ENCODE data around the gene LIN7A.

Gene LIN7A

DNA sequence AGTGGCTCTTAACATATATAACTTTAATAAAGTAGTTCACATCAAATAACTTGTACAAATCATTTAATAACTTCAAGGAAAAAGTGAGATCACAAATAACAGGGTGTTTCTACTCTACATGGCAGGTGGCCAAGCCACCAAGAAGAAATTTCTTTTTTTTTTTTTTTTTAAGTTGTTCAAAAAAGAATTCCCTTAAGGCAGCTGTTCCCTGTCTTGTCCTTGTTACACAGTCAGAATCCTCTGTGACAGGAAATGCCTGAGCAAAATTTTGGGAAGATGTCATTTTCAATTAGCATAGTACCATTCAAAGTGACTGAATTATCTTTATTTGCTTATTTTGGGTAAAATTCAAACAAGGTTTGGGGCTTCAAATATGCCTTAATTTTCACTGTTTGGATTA lies 79.4 kb downstream of the LIN7A start:
- no peak for DNase-seq (ENCODE audit: low read depth)
- H3K4me3 ChIP-seq (ENCODE audit: control insufficient read depth, low read depth, low read length): no peak overlapping the region
- TF ChIP-seq, protein P1, sequence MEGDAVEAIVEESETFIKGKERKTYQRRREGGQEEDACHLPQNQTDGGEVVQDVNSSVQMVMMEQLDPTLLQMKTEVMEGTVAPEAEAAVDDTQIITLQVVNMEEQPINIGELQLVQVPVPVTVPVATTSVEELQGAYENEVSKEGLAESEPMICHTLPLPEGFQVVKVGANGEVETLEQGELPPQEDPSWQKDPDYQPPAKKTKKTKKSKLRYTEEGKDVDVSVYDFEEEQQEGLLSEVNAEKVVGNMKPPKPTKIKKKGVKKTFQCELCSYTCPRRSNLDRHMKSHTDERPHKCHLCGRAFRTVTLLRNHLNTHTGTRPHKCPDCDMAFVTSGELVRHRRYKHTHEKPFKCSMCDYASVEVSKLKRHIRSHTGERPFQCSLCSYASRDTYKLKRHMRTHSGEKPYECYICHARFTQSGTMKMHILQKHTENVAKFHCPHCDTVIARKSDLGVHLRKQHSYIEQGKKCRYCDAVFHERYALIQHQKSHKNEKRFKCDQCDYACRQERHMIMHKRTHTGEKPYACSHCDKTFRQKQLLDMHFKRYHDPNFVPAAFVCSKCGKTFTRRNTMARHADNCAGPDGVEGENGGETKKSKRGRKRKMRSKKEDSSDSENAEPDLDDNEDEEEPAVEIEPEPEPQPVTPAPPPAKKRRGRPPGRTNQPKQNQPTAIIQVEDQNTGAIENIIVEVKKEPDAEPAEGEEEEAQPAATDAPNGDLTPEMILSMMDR (conservative IDR thresholded peaks at IDR 0.05; ENCODE audit: control insufficient read depth, insufficient read depth, low read depth, low read length): no peak

DNA sequence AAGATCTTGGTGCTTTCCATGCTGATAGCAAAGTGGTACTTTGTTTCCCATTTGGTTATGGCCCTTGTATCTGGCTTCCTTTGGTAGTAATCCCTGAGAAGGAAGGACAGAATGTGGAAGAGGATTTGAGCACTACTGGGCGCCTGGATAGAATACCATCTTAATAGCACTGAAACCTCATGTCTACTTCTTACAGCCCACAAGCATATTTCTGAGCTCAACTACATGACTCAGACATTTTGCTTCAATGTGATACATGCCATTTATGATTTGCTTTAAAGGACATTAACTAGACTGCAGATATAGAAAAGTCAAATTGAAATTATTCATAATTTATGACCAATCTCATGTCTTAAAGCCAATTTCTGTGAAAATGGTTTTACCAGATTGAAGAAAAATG lies 80.4 kb downstream of the LIN7A start:
- H3K4me3 ChIP-seq (ENCODE audit: control insufficient read depth, low read depth, low read length): no peak overlapping the region
- TF ChIP-seq, protein P1 (conservative IDR thresholded peaks at IDR 0.05; ENCODE audit: control insufficient read depth, insufficient read depth, low read depth, low read length): no peak
- DNase-seq (ENCODE audit: low read depth): no peak

DNA sequence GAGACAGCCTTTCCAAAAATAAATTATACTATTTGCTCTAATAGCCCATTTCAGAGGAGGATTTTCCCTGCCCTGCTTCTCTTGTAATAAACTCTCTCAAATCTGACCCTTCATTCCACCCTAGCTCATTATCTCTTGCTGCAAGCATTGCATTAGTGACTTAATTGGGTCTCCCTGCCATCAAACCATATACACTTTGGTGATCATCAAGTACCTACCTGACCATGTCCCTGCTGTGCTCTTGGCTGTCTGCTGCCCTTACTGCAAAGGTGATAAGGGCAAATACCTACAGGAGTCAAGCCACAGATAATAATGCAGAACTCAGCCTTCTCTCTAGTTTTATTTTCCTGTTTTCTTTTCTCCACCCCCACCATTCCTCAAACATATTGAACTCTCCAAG lies 88.4 kb downstream of the LIN7A start:
- TF ChIP-seq, protein P1 (conservative IDR thresholded peaks at IDR 0.05; ENCODE audit: control insufficient read depth, insufficient read depth, low read depth, low read length): no peak
- no peak for DNase-seq (ENCODE audit: low read depth)

DNA sequence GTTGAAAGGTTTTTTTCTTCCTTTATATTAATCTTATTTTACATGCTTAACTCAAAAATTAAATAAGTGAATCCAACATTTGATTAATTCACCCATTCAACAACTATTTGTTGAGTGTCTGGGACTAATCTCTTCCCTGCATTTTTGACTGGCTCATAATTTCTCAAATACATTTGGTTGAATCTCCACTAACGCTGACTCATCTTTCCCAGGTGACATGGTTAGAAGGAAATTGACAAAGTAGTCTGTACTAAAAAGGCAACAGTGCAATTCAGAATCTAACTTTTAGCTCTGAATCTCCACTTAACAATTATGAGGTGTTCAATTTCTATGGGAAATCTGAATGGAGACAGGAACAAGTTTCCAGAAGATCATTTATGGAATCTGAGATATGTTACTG lies 88.9 kb downstream of the LIN7A start:
- no peak for DNase-seq (ENCODE audit: low read depth)
- H3K4me3 ChIP-seq (ENCODE audit: control insufficient read depth, low read depth, low read length): no peak overlapping the region
- TF ChIP-seq, protein P1 (conservative IDR thresholded peaks at IDR 0.05; ENCODE audit: control insufficient read depth, insufficient read depth, low read depth, low read length): no peak

More for the DNA sequence above, 88.4 kb downstream of the LIN7A start:
- H3K4me3 ChIP-seq (ENCODE audit: control insufficient read depth, low read depth, low read length): no peak overlapping the region

DNA sequence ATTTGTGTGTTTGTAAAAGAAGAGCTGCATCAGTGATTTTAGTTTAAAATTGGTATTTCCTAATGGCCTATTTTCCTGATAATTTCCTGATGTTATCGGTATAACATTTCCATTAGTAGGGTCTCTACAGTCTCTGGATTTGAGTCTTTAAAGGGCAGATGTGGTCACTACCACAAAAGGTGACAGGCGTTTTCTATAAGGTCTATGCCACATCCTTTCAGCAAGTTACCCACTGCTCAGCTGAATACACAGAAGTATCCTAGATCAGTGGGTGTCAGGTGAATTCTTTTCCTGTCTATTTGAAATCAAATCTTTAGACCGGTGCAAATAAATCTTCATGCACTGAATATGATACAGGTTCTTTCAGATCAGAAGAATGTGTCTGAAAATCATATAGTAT lies 90.2 kb downstream of the LIN7A start:
- no peak overlapping the region for H3K4me3 ChIP-seq (ENCODE audit: control insufficient read depth, low read depth, low read length)
- TF ChIP-seq, protein P1 (conservative IDR thresholded peaks at IDR 0.05; ENCODE audit: control insufficient read depth, insufficient read depth, low read depth, low read length): no peak

DNA sequence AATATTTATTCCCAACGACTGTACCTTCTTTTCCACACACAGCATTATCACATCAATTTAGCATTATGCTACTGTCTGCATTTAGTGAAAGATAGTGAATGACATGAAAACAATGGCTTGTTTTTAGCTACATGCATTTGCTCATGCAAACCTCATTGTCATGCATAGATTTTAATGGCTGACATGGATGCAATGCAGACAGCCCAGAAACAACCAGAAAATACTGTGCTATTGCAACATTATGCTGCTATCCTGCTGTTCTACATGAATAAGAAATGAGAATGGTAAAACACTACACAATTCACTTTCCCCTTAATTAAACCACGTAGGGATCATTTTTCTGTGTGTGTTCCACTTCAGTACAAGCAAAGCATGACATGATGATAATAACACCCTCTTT lies 90.8 kb downstream of the LIN7A start:
- TF ChIP-seq, protein P1 (conservative IDR thresholded peaks at IDR 0.05; ENCODE audit: control insufficient read depth, insufficient read depth, low read depth, low read length): no peak
- no peak for DNase-seq (ENCODE audit: low read depth)
- no peak overlapping the region for H3K4me3 ChIP-seq (ENCODE audit: control insufficient read depth, low read depth, low read length)

More for the DNA sequence above, 90.2 kb downstream of the LIN7A start:
- DNase-seq (ENCODE audit: low read depth): no peak

DNA sequence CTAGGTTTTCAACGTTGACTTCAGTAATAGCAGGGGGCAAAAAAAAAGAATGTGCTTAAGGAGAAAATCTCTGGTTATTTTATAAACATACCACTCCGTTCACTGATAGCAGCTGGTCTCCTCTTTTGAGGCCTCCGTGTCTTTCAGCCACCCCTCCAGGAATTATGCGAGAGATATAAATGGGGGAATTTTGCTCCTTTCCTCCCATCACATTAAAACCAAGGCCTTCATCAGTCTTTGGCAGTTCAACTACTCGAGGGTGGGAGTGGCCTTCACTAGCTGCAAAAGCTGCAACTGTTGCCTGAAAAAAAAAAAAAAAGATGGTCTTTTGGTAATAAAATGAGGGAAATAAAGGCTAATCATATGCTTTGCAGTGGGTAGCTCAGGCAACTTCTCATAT lies 92.1 kb downstream of the LIN7A start:
- TF ChIP-seq, protein P1 (conservative IDR thresholded peaks at IDR 0.05; ENCODE audit: control insufficient read depth, insufficient read depth, low read depth, low read length): no peak
- no peak overlapping the region for H3K4me3 ChIP-seq (ENCODE audit: control insufficient read depth, low read depth, low read length)
- no peak for DNase-seq (ENCODE audit: low read depth)
